ENCODE measurements around the gene TRPC6.

DNA sequence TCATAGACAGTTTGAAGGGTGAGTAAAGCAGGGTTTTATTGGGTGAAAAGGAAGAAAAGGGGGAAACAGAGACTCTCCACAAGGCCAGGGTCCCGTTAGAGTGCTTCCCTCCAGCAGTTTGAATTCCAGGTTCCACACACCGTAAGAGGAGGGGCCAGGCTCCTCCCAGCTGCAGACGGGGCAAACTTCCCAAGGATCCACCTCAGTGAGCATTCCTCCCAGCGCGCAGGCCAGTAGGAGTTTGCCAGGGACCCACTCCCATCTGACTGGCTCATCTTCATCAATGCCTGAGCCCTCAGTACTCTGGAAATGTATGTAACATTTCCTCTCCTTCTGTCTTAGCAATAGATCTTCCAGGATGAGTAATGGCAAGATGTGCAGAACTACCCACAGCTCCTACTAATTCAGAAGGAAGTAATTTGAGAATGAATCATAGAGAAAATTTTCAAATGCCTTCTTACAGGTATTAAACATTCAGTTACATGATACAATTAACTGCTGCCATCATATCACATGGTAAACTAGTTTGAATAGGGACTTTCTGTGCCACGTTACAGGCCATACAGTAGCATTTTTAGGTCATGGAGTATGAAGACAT, 34.0 kb upstream of the TRPC6 start:
- TF ChIP-seq, protein P1, sequence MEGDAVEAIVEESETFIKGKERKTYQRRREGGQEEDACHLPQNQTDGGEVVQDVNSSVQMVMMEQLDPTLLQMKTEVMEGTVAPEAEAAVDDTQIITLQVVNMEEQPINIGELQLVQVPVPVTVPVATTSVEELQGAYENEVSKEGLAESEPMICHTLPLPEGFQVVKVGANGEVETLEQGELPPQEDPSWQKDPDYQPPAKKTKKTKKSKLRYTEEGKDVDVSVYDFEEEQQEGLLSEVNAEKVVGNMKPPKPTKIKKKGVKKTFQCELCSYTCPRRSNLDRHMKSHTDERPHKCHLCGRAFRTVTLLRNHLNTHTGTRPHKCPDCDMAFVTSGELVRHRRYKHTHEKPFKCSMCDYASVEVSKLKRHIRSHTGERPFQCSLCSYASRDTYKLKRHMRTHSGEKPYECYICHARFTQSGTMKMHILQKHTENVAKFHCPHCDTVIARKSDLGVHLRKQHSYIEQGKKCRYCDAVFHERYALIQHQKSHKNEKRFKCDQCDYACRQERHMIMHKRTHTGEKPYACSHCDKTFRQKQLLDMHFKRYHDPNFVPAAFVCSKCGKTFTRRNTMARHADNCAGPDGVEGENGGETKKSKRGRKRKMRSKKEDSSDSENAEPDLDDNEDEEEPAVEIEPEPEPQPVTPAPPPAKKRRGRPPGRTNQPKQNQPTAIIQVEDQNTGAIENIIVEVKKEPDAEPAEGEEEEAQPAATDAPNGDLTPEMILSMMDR (IDR thresholded peaks at IDR 0.05) = no peak
- TF ChIP-seq STAT6 (CRISPR knock-in tag; conservative IDR thresholded peaks at IDR 0.05; ENCODE audit: low read depth) = no peak
- TF ChIP-seq NR3C1 (CRISPR knock-in tag; conservative IDR thresholded peaks at IDR 0.05; ENCODE audit: low read depth) = no peak
- no peak for TF ChIP-seq RELA (CRISPR knock-in tag; IDR thresholded peaks at IDR 0.05; ENCODE audit: borderline replicate concordance)

Data from WTC11 (cell line).